Stimulated activated effector memory CD8-positive, alpha-beta T cell treated with anti-CD3 and anti-CD28 coated beads, Interleukin-12 subunit alpha, Interleukin-12 subunit beta, amount 100 ng/mL, for 72 hours (primary cell): Measurements from ENCODE around the gene OR2A1.
"Not testable (repeated sequence)": the region's sequence is repeated elsewhere in the genome, so short reads cannot be mapped to it uniquely, and the experiment has no call there.

ENCODE experiments used
- ATAC-seq: fragments of 150-1000 bp; cut with Tn5 transposase; 2 replicates; pipeline ENCODE4 v1.10.0; 2021
- DNase-seq, 2 donors: peaks; one replicate each; pipeline ENCODE4 v3.0.0; 2021 to 2022; ENCODE audit warnings: low spot score in 2 of 2
- H3K27ac Mint-ChIP-seq: one replicate; pipeline ENCODE4 v1.8.0; 2022; ENCODE audit warnings: mild to moderate bottlenecking, mixed read lengths
- H3K36me3 Mint-ChIP-seq: one replicate; pipeline ENCODE4 v1.8.0; 2022; ENCODE audit warnings: mild to moderate bottlenecking, mixed read lengths
- H3K4me1 Mint-ChIP-seq: one replicate; pipeline ENCODE4 v1.8.0; 2022; ENCODE audit warnings: mixed read lengths
- H3K4me3 Mint-ChIP-seq: one replicate; pipeline ENCODE4 v1.8.0; 2022; ENCODE audit warnings: mild to moderate bottlenecking, mixed read lengths
- H3K9me3 Mint-ChIP-seq: one replicate; pipeline ENCODE4 v1.8.0; 2022; ENCODE audit warnings: mixed read lengths

The OR2A1 gene

DNA sequence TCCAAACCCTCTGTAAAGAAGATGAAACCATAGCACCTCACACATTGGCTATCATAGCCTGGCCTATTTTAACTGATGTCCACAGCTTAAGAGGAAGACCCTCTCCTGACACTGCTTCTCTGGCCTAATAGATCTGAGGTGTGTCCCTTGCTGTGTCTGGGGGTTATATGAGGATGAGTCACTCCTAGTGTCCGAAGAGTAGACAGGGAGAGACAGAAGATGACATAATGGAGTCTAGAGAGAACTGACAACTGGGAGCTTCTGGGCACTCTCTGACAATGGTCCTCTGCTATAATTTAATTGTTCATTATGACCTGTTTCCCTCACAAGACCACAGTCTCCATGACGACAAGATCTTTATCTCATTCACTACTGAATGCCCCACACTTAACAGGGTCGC lies 49.8 kb downstream of the OR2A1 start:
- not testable (repeated sequence) for H3K4me1 Mint-ChIP-seq, H3K9me3 Mint-ChIP-seq, H3K27ac Mint-ChIP-seq, H3K36me3 Mint-ChIP-seq, DNase-seq, H3K4me3 Mint-ChIP-seq
- peak; percentile 8 for ATAC-seq

DNA sequence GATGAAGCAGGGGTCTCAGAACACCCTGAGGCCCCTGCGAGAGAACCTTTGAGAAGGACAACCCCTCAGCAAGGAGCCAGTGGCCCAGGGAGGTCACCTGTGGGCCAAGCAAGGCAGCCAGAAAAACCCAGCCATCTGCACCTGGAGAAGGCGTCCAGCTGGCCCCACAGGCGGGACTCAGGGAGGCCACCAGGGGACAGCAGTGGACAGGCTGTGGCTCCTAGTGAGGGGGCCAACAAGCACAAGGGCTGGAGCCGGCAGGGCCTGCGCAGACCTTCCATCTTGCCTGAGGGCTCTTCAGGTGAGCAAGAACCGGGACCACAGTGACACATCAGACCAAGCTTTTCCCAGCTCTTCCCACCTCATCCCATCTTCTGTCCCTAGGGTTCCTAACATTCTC lies 53.3 kb downstream of the OR2A1 start:
- H3K36me3 Mint-ChIP-seq, H3K27ac Mint-ChIP-seq, H3K4me3 Mint-ChIP-seq: not testable (repeated sequence)

DNA sequence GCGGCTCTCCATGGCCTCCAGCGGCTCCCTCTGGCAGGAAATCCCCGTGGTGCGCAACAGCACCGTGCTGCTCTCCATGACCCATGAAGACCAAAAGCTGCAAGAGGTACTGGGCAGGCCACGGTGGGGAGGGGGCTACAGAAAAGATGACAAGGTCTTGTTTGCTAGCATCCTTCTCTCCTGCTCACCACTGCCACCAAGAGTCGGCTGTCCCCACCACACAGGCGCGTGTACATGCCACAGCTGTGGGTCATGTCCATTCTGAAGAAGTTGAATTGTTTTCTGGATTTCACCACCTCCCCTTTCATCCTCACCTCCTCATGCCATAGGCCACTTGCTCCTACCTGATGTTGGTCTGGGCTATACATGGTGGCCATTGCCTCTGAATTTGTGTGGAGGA lies 55.0 kb downstream of the OR2A1 start:
- not testable (repeated sequence) for H3K36me3 Mint-ChIP-seq

More for the DNA sequence above, 53.3 kb downstream of the OR2A1 start:
- not testable (repeated sequence) for DNase-seq, ATAC-seq, H3K4me1 Mint-ChIP-seq, H3K9me3 Mint-ChIP-seq

GRCh38 chr7:144369221-144369620 lies 57.0 kb downstream of the OR2A1 start:
- ATAC-seq, H3K36me3 Mint-ChIP-seq, H3K27ac Mint-ChIP-seq, H3K4me3 Mint-ChIP-seq, H3K9me3 Mint-ChIP-seq, H3K4me1 Mint-ChIP-seq, DNase-seq: not testable (repeated sequence)

More for the DNA sequence above, 55.0 kb downstream of the OR2A1 start:
- not testable (repeated sequence) for H3K9me3 Mint-ChIP-seq, H3K4me3 Mint-ChIP-seq, DNase-seq, ATAC-seq, H3K27ac Mint-ChIP-seq, H3K4me1 Mint-ChIP-seq
